SK-N-SH treated with all-trans-retinoic acid at 6 μM for 48 hours (cell line): Measurements from ENCODE around the gene RAB3GAP2.

Source experiments
- ARNTL ChIP-seq: fragments of 450-650 bp; formaldehyde crosslinking; IDR thresholded peaks from 2 replicates; pipeline ENCODE4 v1.5.0; 2020; ENCODE audit warnings: low read depth, mild to moderate bottlenecking, moderate library complexity, borderline replicate concordance
- ESRRG ChIP-seq: fragments of 250-450 bp; sonication (Bioruptor Pico); IDR thresholded peaks from 2 replicates; pipeline ENCODE4 v1.6.1; 2021; ENCODE audit warnings: mild to moderate bottlenecking
- GLIS3 ChIP-seq: fragments of 250-450 bp; sonication (Bioruptor Pico); IDR thresholded peaks from 2 replicates; pipeline ENCODE4 v1.5.0; 2020; ENCODE audit warnings: mild to moderate bottlenecking, moderate library complexity
- PPARA ChIP-seq: fragments of 250-450 bp; sonication (Bioruptor Pico); IDR thresholded peaks from 2 replicates; pipeline ENCODE4 v1.5.0; 2020; ENCODE audit warnings: mild to moderate bottlenecking, borderline replicate concordance
- RARB ChIP-seq: fragments of 250-450 bp; sonication (Bioruptor Pico); IDR thresholded peaks from 2 replicates; pipeline ENCODE4 v1.8.0; 2021; ENCODE audit warnings: mild to moderate bottlenecking, moderate library complexity
- TCF4 ChIP-seq: fragments of 250-450 bp; sonication (Bioruptor Pico); IDR thresholded peaks from 2 replicates; pipeline ENCODE4 v1.8.0; 2021; ENCODE audit warnings: mild to moderate bottlenecking, moderate library complexity, borderline replicate concordance
- TOX ChIP-seq: fragments of 250-450 bp; sonication (Bioruptor Pico); IDR thresholded peaks from 2 replicates; pipeline ENCODE4 v1.8.0; 2021; ENCODE audit warnings: mild to moderate bottlenecking, moderate library complexity, borderline replicate concordance
- ZFP3 ChIP-seq: fragments of 250-450 bp; sonication (Bioruptor Pico); IDR thresholded peaks from 2 replicates; pipeline ENCODE4 v1.5.0; 2020; ENCODE audit warnings: mild to moderate bottlenecking, moderate library complexity
- ZFP30 ChIP-seq: fragments of 450-650 bp; formaldehyde crosslinking; IDR thresholded peaks from 2 replicates; pipeline ENCODE4 v1.5.0; 2022; ENCODE audit warnings: mild to moderate bottlenecking, moderate library complexity
- ZNF70 ChIP-seq: fragments of 450-650 bp; formaldehyde crosslinking; IDR thresholded peaks from 2 replicates; pipeline ENCODE4 v1.5.0; 2020; ENCODE audit warnings: mild to moderate bottlenecking, moderate library complexity
- ZNF8 ChIP-seq: fragments of 450-650 bp; formaldehyde crosslinking; IDR thresholded peaks from 2 replicates; pipeline ENCODE4 v1.5.0; 2020; ENCODE audit warnings: mild to moderate bottlenecking, moderate library complexity
- TF ChIP-seq, protein P1 (sequence below): fragments of 250-450 bp; sonication (Bioruptor Pico); IDR thresholded peaks from 2 replicates; pipeline ENCODE4 v1.8.0; 2021; ENCODE audit warnings: low read depth, mild to moderate bottlenecking, moderate library complexity, borderline replicate concordance
- TF ChIP-seq, protein P2 (sequence below): fragments of 250-450 bp; sonication (Bioruptor Pico); IDR thresholded peaks from 2 replicates; pipeline ENCODE4 v1.8.0; 2020; ENCODE audit warnings: mild to moderate bottlenecking, moderate library complexity, borderline replicate concordance
- TF ChIP-seq, protein P3 (sequence below): fragments of 250-450 bp; sonication (Bioruptor Pico); IDR thresholded peaks from 2 replicates; pipeline ENCODE4 v1.5.0; 2020; ENCODE audit warnings: mild to moderate bottlenecking, moderate library complexity

DNA sequence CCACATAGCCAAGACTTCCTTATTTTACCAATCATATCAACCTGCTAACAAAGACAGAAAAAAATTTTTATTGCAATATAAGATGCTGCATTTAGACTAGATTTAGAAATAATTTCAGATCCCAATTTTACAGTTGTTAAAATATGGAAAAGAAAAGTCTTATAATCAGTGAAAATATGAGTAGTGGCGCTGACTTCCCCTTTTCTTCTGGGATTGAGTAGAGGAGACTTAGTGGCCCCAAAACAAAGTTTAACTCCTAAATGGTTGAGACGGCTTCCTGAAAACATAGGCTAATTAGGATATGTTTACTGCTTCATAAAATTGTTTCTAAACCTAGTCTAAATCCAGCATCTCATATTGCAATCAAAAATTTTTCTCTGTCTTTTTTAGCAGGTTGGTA lies 68.4 kb downstream of the RAB3GAP2 start:
- TF ChIP-seq, protein P1, sequence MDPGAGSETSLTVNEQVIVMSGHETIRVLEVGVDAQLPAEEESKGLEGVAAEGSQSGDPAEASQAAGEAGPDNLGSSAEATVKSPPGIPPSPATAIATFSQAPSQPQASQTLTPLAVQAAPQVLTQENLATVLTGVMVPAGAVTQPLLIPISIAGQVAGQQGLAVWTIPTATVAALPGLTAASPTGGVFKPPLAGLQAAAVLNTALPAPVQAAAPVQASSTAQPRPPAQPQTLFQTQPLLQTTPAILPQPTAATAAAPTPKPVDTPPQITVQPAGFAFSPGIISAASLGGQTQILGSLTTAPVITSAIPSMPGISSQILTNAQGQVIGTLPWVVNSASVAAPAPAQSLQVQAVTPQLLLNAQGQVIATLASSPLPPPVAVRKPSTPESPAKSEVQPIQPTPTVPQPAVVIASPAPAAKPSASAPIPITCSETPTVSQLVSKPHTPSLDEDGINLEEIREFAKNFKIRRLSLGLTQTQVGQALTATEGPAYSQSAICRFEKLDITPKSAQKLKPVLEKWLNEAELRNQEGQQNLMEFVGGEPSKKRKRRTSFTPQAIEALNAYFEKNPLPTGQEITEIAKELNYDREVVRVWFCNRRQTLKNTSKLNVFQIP (CRISPR knock-in tag): no peak
- TF ChIP-seq ARNTL (CRISPR knock-in tag) (no peak), ZNF8 (CRISPR knock-in tag) (no peak), RARB (no peak), PPARA (CRISPR knock-in tag) (no peak), GLIS3 (CRISPR knock-in tag) (no peak), ZNF70 (CRISPR knock-in tag) (no peak), ZFP3 (CRISPR knock-in tag) (no peak), TOX (CRISPR knock-in tag) (no peak), ESRRG (CRISPR knock-in tag) (no peak), ZFP30 (CRISPR knock-in tag) (no peak), TCF4 (no peak)
- TF ChIP-seq, protein P2, sequence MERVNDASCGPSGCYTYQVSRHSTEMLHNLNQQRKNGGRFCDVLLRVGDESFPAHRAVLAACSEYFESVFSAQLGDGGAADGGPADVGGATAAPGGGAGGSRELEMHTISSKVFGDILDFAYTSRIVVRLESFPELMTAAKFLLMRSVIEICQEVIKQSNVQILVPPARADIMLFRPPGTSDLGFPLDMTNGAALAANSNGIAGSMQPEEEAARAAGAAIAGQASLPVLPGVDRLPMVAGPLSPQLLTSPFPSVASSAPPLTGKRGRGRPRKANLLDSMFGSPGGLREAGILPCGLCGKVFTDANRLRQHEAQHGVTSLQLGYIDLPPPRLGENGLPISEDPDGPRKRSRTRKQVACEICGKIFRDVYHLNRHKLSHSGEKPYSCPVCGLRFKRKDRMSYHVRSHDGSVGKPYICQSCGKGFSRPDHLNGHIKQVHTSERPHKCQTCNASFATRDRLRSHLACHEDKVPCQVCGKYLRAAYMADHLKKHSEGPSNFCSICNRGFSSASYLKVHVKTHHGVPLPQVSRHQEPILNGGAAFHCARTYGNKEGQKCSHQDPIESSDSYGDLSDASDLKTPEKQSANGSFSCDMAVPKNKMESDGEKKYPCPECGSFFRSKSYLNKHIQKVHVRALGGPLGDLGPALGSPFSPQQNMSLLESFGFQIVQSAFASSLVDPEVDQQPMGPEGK (CRISPR knock-in tag): no peak
- TF ChIP-seq, protein P3, sequence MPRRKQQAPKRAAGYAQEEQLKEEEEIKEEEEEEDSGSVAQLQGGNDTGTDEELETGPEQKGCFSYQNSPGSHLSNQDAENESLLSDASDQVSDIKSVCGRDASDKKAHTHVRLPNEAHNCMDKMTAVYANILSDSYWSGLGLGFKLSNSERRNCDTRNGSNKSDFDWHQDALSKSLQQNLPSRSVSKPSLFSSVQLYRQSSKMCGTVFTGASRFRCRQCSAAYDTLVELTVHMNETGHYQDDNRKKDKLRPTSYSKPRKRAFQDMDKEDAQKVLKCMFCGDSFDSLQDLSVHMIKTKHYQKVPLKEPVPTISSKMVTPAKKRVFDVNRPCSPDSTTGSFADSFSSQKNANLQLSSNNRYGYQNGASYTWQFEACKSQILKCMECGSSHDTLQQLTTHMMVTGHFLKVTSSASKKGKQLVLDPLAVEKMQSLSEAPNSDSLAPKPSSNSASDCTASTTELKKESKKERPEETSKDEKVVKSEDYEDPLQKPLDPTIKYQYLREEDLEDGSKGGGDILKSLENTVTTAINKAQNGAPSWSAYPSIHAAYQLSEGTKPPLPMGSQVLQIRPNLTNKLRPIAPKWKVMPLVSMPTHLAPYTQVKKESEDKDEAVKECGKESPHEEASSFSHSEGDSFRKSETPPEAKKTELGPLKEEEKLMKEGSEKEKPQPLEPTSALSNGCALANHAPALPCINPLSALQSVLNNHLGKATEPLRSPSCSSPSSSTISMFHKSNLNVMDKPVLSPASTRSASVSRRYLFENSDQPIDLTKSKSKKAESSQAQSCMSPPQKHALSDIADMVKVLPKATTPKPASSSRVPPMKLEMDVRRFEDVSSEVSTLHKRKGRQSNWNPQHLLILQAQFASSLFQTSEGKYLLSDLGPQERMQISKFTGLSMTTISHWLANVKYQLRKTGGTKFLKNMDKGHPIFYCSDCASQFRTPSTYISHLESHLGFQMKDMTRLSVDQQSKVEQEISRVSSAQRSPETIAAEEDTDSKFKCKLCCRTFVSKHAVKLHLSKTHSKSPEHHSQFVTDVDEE (CRISPR knock-in tag): no peak
